ENCODE measurements around the gene HHIPL1. TPM values are rescaled to one million over a fixed set of nuclear protein-coding genes. Genes with fewer than 3 reads are reported as not detected.

Gene HHIPL1
- total RNA-seq, 1 donor from 2014 or later = not detected

DNA sequence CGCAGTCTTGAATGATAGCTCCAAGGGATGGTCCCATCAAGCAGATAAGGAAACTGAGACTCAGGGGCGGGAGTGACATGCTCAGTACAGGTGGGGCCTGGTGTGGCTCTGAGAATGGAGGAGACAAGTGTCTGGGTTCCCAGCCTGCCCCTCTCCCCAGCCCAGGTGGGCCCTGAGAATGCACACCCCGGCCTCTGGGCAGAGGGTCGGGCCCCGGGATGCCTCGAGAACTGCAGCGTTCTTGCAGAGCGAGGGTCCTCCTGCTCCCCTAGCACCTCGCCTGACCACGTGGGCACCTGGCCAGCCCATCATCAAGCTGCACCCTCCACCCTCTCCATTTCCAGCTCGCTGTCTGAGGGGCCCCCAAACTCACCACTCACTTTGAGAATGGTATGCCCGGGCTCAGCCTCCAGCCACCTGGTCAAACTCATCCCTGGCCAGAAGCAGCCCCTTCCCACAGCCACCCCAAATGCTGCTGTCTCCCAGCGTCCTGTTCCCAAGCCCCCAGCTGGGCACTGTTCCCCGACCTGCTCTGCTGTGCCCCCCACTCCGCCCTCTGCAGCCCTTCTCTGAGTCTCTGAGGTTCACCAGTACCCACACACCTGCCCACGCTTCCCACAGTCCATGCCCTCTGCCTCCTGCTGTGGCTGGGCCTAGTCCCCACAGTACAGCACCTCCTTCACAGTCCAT is 83.4 kb downstream of the HHIPL1 start:
- no peak overlapping the region for H3K27ac Mint-ChIP-seq
- no peak overlapping the region for H3K4me3 Mint-ChIP-seq (ENCODE audit: low read depth)
- H3K4me1 Mint-ChIP-seq (ENCODE audit: low read depth) = no peaks in the 10 kb centered on the region
- DNase-seq (ENCODE audit: low spot score) = no peak
- intact Hi-C loops (cut with micrococcal nuclease) = no loop called here
- no peaks in the 10 kb centered on the region for H3K9me3 Mint-ChIP-seq
- peaks cover 13% of the 10 kb centered on the region for H3K27me3 Mint-ChIP-seq (ENCODE audit: low read depth)
- H3K36me3 Mint-ChIP-seq (ENCODE audit: low read depth) = no peaks in the 10 kb centered on the region

DNA sequence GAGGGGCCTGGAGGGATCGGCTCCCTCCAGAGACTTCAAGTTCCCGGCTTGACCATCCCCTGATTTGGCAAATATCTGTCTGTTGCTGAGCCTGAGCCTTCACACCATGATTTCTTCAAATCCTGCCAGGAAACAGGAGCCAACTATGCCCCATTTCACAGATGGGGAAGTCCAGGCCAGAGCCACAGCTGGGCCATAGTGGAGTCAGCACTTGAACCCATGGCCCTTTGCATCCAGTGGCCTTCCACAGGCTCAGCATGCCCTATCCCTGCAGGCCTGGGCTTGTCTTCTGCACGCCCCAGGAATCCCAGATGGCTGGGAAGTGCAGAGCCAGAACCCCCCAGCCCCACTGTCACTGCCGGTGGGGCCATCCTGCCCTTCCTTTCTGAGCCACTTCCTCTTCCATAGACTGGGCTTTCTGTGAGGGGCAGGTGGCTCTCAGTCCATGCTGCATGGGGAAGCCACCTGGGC is 84.1 kb downstream of the HHIPL1 start:
- H3K4me3 Mint-ChIP-seq (ENCODE audit: low read depth) = no peak overlapping the region
- DNase-seq (ENCODE audit: low spot score) = no peak
- H3K27ac Mint-ChIP-seq = no peak overlapping the region
- H3K36me3 Mint-ChIP-seq (ENCODE audit: low read depth) = no peaks in the 10 kb centered on the region
- H3K9me3 Mint-ChIP-seq = no peaks in the 10 kb centered on the region
- intact Hi-C loops (cut with micrococcal nuclease) = no loop called here
- no peaks in the 10 kb centered on the region for H3K4me1 Mint-ChIP-seq (ENCODE audit: low read depth)
- H3K27me3 Mint-ChIP-seq (ENCODE audit: low read depth) = peaks cover 15% of the 10 kb centered on the region

Other genes with a start within 250 kb of the HHIPL1 start
- 52.9 and 53.7 TPM in 2 replicates for gene SETD3, start 164.3 kb upstream of the HHIPL1 start, total RNA-seq
- gene CCNK, start 163.7 kb upstream of the HHIPL1 start, total RNA-seq = 77.8 and 80.4 TPM in 2 replicates
- 7.1 and 7.3 TPM in 2 replicates for gene CCDC85C, start 40.9 kb upstream of the HHIPL1 start, total RNA-seq
- gene CYP46A1, start 39.2 kb downstream of the HHIPL1 start, total RNA-seq = not detected in 2 replicates
- gene EML1, start 148.3 kb downstream of the HHIPL1 start, total RNA-seq = 0.68 and 0.87 TPM in 2 replicates

All from activated T-helper 2 cell treated with anti-CD3 and anti-CD28 coated beads, Interferon-gamma antibody, Interleukin-2, Interleukin-4, amounts not matched to agents 10 μg/mL and 5 μg/mL and 100 μg/mL, durations not matched to agents 14 hours and 24 hours and 36 hours (primary cell).